Lower leg skin (tissue), 4 donors: Measurements from ENCODE around the gene IL12A. TPM values are rescaled to one million over a fixed set of nuclear protein-coding genes. Genes with fewer than 3 reads are reported as not detected.

Source experiments
- DNase-seq, 2 donors: peaks; one replicate each; pipeline ENCODE4 v3.0.0-alpha.2; 2019; ENCODE audit warnings: low spot score in 2 of 2
- H3K4me3 ChIP-seq: fragments of 200-600 bp; sonication (generic); 2 replicates; pipeline ENCODE4 v1.5.1; 2017; ENCODE audit warnings: mild to moderate bottlenecking, low read depth; ENCODE audit not compliant: poor library complexity, severe bottlenecking
- POLR2A ChIP-seq, 2 donors: fragments of 450-650 bp; IDR thresholded peaks; one replicate each; pipeline ENCODE4 v1.6.1; 2016 to 2017; ENCODE audit warnings: antibody characterized with exemption in 2 of 2, mild to moderate bottlenecking in 1 of 2, moderate library complexity in 1 of 2
- WGBS, 2 donors: methylation state at CpG; one replicate each; pipeline ENCODE4 v1.1.5; 2018; 5-methylcytosine and 5-hydroxymethylcytosine counted together
- intact Hi-C: fragments of 100-400 bp; cut with DNase I; formaldehyde crosslinking; loops from one replicate; pipeline ENCODE4 v1.15.0; 2023; ENCODE audit warnings: low total_unique reads
- total RNA-seq, 4 donors: library from RNA; depleted of rRNA; stranded (reverse); fragments of >200 nt; gene quantifications; one replicate each; pipeline ENCODE4 v1.1.0, GENCODE V29; 2016
- TF ChIP-seq, protein P1 (sequence below), 3 donors: fragments of 450-650 bp; IDR thresholded peaks; one replicate each; pipeline ENCODE4 v1.5.1; 2016; ENCODE audit warnings: antibody characterized with exemption in 3 of 3, mild to moderate bottlenecking in 3 of 3, moderate library complexity in 2 of 3

IL12A gene
- total RNA-seq, 4 donors from 2014 or later = 0.36 to 7.9 (median 3.2) TPM; not detected in 1

DNA sequence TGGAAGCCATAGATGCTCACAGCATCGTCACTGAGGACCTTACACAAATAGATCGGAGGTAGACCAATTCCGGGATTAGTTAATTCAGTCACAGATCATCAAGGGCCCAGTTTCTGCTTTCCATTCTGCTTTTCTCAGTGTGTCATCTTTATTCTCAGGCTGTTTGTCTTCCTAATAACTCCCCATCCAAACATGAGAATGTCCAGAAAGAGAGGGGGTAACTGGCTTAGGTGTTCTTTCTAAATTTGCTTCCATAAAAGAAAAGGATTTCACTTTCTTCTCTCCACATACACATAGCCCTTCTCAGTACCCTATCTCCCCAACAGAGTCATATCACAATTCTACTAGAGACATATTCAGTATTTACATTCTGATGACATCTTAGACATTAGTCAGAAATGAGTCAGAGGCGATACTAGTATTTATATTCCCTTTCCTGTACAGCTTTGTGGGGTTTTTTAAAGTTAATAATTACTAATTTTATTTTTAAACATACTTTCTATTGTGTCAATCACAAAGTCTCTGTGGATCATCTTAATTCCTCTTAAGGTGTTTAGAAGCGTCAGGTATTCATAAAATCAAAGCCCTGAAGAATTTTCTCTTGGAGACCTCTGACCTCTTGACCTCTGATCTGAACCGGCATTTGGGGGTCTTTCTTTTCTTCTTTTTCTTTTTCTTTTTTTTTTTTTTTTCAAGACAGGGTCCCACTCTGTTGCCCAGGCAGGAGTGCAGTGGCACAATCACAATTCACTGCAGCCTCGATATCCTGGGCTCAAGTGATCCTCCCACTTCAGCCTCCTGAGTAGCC lies 24.3 kb upstream of the IL12A start:
- intact Hi-C loops = no loop called here
- no peak overlapping the region for H3K4me3 ChIP-seq
- WGBS, 2 donors = 79 to 86% methylated on average over 7 of the region's 7 CpGs
- DNase-seq = no peak
- TF ChIP-seq, protein P1, sequence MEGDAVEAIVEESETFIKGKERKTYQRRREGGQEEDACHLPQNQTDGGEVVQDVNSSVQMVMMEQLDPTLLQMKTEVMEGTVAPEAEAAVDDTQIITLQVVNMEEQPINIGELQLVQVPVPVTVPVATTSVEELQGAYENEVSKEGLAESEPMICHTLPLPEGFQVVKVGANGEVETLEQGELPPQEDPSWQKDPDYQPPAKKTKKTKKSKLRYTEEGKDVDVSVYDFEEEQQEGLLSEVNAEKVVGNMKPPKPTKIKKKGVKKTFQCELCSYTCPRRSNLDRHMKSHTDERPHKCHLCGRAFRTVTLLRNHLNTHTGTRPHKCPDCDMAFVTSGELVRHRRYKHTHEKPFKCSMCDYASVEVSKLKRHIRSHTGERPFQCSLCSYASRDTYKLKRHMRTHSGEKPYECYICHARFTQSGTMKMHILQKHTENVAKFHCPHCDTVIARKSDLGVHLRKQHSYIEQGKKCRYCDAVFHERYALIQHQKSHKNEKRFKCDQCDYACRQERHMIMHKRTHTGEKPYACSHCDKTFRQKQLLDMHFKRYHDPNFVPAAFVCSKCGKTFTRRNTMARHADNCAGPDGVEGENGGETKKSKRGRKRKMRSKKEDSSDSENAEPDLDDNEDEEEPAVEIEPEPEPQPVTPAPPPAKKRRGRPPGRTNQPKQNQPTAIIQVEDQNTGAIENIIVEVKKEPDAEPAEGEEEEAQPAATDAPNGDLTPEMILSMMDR (IDR thresholded peaks at IDR 0.05) = no peak

DNA sequence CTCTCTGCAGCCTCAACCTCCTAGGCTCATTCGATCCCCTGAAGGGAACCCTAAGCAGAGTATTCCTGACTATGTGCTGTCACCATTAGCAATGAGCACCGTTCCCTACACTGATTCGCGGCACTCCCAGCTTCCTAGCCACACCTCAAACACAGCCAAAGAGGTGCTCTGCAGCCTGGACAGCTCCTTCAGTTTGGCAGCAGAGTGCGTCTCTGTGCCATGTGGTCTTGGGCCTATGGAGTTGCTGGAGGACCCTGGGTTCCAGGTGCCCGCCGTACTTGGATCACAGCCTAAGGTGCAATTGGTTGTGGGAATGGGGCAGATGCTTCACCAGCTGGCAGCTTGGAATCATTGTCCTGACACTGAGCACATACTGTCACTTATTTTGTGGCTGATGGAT lies 17.3 kb upstream of the IL12A start:
- TF ChIP-seq, protein P1 (IDR thresholded peaks at IDR 0.05) = no peak
- no peak for TF ChIP-seq POLR2A (IDR thresholded peaks at IDR 0.05)
- 78 to 79% methylated on average over 7 of the region's 7 CpGs for WGBS, 2 donors
- DNase-seq = no peak
- intact Hi-C loops = no loop called here
- H3K4me3 ChIP-seq = no peak overlapping the region

DNA sequence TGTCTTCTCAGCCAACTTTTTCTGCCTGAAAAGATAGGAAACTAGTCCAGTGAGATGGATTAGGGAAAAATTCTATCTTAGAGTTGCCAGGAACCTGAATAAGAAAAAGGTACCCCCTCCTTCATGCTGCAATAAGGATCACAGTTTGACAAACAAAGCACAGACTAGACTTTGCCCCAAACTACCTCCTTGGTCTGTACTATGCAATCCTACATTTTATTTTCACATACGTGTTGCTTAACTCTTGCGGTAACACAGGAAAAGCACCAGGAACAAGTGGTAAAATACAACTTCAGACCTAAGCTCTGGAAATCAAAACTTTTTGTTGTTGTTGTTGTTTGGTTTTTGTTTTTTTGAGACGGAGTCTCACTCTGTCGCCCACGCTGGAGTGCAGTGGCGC lies 11.3 kb upstream of the IL12A start:
- intact Hi-C loops = no loop called here
- no peak for DNase-seq
- no peak for TF ChIP-seq POLR2A (IDR thresholded peaks at IDR 0.05)
- TF ChIP-seq, protein P1 (IDR thresholded peaks at IDR 0.05) = no peak
- no peak overlapping the region for H3K4me3 ChIP-seq
- WGBS, 2 donors = 85 to 93% methylated on average over 6 of the region's 6 CpGs

DNA sequence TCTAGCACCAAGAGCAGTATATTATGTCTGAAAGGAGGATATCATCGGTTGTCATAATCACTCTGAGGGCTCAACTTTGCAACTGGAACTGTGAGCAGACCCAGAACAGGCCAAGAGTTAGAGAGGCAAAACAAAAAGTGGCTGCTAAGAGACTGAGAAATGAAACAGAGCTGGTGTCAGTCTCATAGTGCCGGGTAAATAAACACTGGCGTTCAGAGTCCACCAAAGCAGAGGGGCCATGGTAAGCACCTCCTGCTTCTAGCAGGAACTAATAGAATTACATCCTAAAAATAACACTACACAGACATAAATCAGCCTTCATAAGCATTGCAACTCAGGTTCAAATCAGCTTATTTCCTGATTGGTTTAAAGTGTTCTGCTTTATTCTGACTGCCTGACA lies 10.3 kb upstream of the IL12A start:
- 58 to 68% methylated on average over 3 of the region's 3 CpGs for WGBS, 2 donors
- no peak for DNase-seq
- TF ChIP-seq POLR2A (IDR thresholded peaks at IDR 0.05) = no peak
- TF ChIP-seq, protein P1 (IDR thresholded peaks at IDR 0.05) = no peak
- no peak overlapping the region for H3K4me3 ChIP-seq
- intact Hi-C loops = no loop called here

DNA sequence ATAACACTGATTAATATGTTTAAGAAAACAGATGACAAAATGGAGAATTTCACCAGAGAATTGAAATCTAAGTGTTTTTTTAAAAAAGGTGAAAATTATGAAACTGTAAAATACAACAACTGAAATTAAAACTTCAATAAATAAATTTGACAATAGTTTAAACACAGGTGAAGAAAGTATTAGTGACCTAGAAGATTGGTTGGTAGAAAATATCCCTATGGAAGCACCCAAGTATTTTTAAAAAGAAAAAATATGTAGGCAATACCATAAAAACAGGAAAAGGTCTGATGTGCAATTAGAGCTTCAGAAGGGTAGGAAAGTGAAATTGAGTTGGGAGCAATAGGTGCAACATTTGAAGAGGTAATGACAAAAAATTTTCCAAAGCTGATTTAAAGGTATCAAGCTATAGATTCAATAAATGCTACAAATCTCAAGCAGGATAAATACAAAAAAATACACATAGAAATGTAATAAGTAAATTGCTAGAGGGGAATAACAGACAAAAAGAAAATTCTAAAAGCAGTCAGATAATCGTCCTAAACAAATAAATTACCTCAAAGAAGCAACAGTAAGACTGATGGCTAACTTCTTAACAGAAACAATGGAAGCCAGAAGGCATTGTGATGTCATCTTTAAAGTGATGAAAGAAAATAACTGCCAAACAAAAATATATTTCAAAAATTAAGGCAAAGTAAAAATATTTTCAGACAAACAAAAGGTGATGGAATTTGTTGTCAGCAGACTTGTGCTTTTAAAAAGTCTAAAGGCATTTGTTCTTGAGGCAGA lies 9.5 kb upstream of the IL12A start:
- intact Hi-C loops = no loop called here
- no peak overlapping the region for H3K4me3 ChIP-seq
- TF ChIP-seq, protein P1 (IDR thresholded peaks at IDR 0.05) = no peak
- TF ChIP-seq POLR2A (IDR thresholded peaks at IDR 0.05) = no peak
- DNase-seq = no peak
- WGBS, 2 donors = 64 to 74% methylated on average over 1 of the region's 1 CpG
